WTC11 (cell line): ENCODE results near the gene DPY19L3. TPM values are rescaled to one million over a fixed set of nuclear protein-coding genes. Genes with fewer than 3 reads are reported as not detected.

Source experiments
- ATAC-seq: fragments of 200-7000 bp; cut with Tn5 transposase; 2 replicates; pipeline ENCODE4 v1.10.0; 2021; ENCODE audit warnings: mild to moderate bottlenecking, moderate library complexity
- CTCF ChIA-PET: fragments of 300-600 bp; sonication (Branson Sonifier 250); formaldehyde crosslinking; loops from one replicate; lab custom pipeline; 2021; ENCODE audit warnings: antibody characterized with exemption; lab: Charles Lee
- POLR2A ChIA-PET: fragments of 350-600 bp; sonication (Branson Sonifier 250); formaldehyde crosslinking; loops from one replicate; lab custom pipeline; 2021; ENCODE audit warnings: antibody characterized with exemption; lab: Charles Lee
- DNase-seq: peaks from one replicate; pipeline ENCODE4 v3.0.0; 2021; ENCODE audit warnings: low spot score
- H3K27ac Mint-ChIP-seq: 2 replicates; pipeline ENCODE4 v1.8.0; 2021; ENCODE audit warnings: mixed read lengths
- H3K27me3 Mint-ChIP-seq: 2 replicates; pipeline ENCODE4 v1.8.0; 2021; ENCODE audit warnings: low read depth, mild to moderate bottlenecking, moderate library complexity, mixed read lengths
- H3K36me3 Mint-ChIP-seq: 2 replicates; pipeline ENCODE4 v1.8.0; 2021; ENCODE audit warnings: mixed read lengths
- H3K4me1 Mint-ChIP-seq: 2 replicates; pipeline ENCODE4 v1.8.0; 2022; ENCODE audit warnings: mixed read lengths
- H3K4me3 Mint-ChIP-seq: 2 replicates; pipeline ENCODE4 v1.8.0; 2021; ENCODE audit warnings: mild to moderate bottlenecking, moderate library complexity, mixed read lengths
- H3K9me3 Mint-ChIP-seq: 2 replicates; pipeline ENCODE4 v1.8.0; 2021; ENCODE audit warnings: mixed read lengths
- EMX1 ChIP-seq: fragments of 250-450 bp; sonication (Bioruptor Pico); IDR thresholded peaks from 2 replicates; pipeline ENCODE4 v1.8.0; 2021; ENCODE audit warnings: mild to moderate bottlenecking
- ETV6 ChIP-seq: sonication (generic); formaldehyde crosslinking; IDR thresholded peaks from 2 replicates; pipeline ENCODE4 v1.8.1; 2022; ENCODE audit warnings: mild to moderate bottlenecking, missing genetic modification reagents
- JAZF1 ChIP-seq: fragments of 250-450 bp; sonication (Bioruptor Pico); IDR thresholded peaks from 2 replicates; pipeline ENCODE4 v1.9.0; 2021; ENCODE audit warnings: moderate library complexity, mild to moderate bottlenecking, inconsistent platforms
- JUN ChIP-seq: sonication (generic); formaldehyde crosslinking; IDR thresholded peaks from 2 replicates; pipeline ENCODE4 v1.8.0; 2023; ENCODE audit warnings: mild to moderate bottlenecking, missing genetic modification reagents
- PRRX2 ChIP-seq: fragments of 250-450 bp; sonication (Bioruptor Pico); IDR thresholded peaks from 2 replicates; pipeline ENCODE4 v1.8.0; 2021; ENCODE audit warnings: mild to moderate bottlenecking
- RORB ChIP-seq: fragments of 250-450 bp; sonication (Bioruptor Pico); IDR thresholded peaks from 2 replicates; pipeline ENCODE4 v1.9.0; 2021; ENCODE audit warnings: mild to moderate bottlenecking
- SMAD3 ChIP-seq: sonication (generic); formaldehyde crosslinking; IDR thresholded peaks from 2 replicates; pipeline ENCODE4 v1.8.0; 2022; ENCODE audit warnings: missing genetic modification reagents, mild to moderate bottlenecking, borderline replicate concordance
- SMAD4 ChIP-seq: sonication (generic); formaldehyde crosslinking; IDR thresholded peaks from 2 replicates; pipeline ENCODE4 v1.8.0; 2022; ENCODE audit warnings: mild to moderate bottlenecking, missing genetic modification reagents
- TCF7 ChIP-seq: sonication (generic); formaldehyde crosslinking; IDR thresholded peaks from 2 replicates; pipeline ENCODE4 v1.8.0; 2022; ENCODE audit warnings: mild to moderate bottlenecking, low read depth, missing genetic modification reagents, moderate library complexity
- TEAD1 ChIP-seq: sonication (generic); formaldehyde crosslinking; IDR thresholded peaks from 2 replicates; pipeline ENCODE4 v1.8.0; 2022; ENCODE audit warnings: mild to moderate bottlenecking, missing genetic modification reagents
- TEAD4 ChIP-seq: sonication (generic); formaldehyde crosslinking; IDR thresholded peaks from 2 replicates; pipeline ENCODE4 v1.8.0; 2022; ENCODE audit warnings: mild to moderate bottlenecking, missing genetic modification reagents
- TP53 ChIP-seq: sonication (generic); formaldehyde crosslinking; IDR thresholded peaks from 2 replicates; pipeline ENCODE4 v1.8.1; 2023; ENCODE audit warnings: mild to moderate bottlenecking, missing genetic modification reagents
- ZNF219 ChIP-seq: sonication (generic); formaldehyde crosslinking; IDR thresholded peaks from 2 replicates; pipeline ENCODE4 v1.8.0; 2023; ENCODE audit warnings: missing genetic modification reagents, mild to moderate bottlenecking, borderline replicate concordance
- ZNF263 ChIP-seq: sonication (generic); formaldehyde crosslinking; IDR thresholded peaks from 2 replicates; pipeline ENCODE4 v1.8.1; 2022; ENCODE audit warnings: low read depth, mild to moderate bottlenecking, moderate library complexity, missing genetic modification reagents
- ZNF317 ChIP-seq: sonication (generic); formaldehyde crosslinking; IDR thresholded peaks from 2 replicates; pipeline ENCODE4 v1.8.1; 2023; ENCODE audit warnings: low read depth, mild to moderate bottlenecking, moderate library complexity, missing genetic modification reagents, borderline replicate concordance
- total RNA-seq: library from RNA; stranded (reverse); gene quantifications from 3 replicates; pipeline ENCODE4 v1.2.3, GENCODE V29; 2021
- TF ChIP-seq, protein P1 (sequence below): fragments of 250-450 bp; sonication (Bioruptor Pico); IDR thresholded peaks from 2 replicates; pipeline ENCODE4 v1.9.0; 2021; ENCODE audit warnings: moderate library complexity, mild to moderate bottlenecking, inconsistent platforms, borderline replicate concordance
- TF ChIP-seq, protein P2 (sequence below): sonication (generic); formaldehyde crosslinking; IDR thresholded peaks from 2 replicates; pipeline ENCODE4 v1.8.1; 2023; ENCODE audit warnings: mild to moderate bottlenecking, missing genetic modification reagents, moderate library complexity
- TF ChIP-seq, protein P3 (sequence below): fragments of 250-450 bp; sonication (Bioruptor Pico); IDR thresholded peaks from 2 replicates; pipeline ENCODE4 v1.9.0; 2021; ENCODE audit warnings: mild to moderate bottlenecking, borderline replicate concordance
- TF ChIP-seq, protein P4 (sequence below): sonication (generic); formaldehyde crosslinking; IDR thresholded peaks from 2 replicates; pipeline ENCODE4 v1.8.0; 2023; ENCODE audit warnings: mild to moderate bottlenecking, missing genetic modification reagents
- TF ChIP-seq, protein P5 (sequence below): sonication (generic); formaldehyde crosslinking; IDR thresholded peaks from 2 replicates; pipeline ENCODE4 v1.8.1; 2023; ENCODE audit warnings: mild to moderate bottlenecking, missing genetic modification reagents
- TF ChIP-seq, protein P6 (sequence below): sonication (generic); formaldehyde crosslinking; conservative IDR thresholded peaks from 2 replicates; pipeline ENCODE4 v1.8.1; 2023; ENCODE audit warnings: mild to moderate bottlenecking, low read depth, missing genetic modification reagents, moderate library complexity
- TF ChIP-seq, protein P7 (sequence below): sonication (generic); formaldehyde crosslinking; IDR thresholded peaks from 2 replicates; pipeline ENCODE4 v1.8.1; 2023; ENCODE audit warnings: mild to moderate bottlenecking, moderate library complexity, missing genetic modification reagents

The DPY19L3 gene
- total RNA-seq, 1 experiment from 2014 or later = 73.2 TPM

DNA sequence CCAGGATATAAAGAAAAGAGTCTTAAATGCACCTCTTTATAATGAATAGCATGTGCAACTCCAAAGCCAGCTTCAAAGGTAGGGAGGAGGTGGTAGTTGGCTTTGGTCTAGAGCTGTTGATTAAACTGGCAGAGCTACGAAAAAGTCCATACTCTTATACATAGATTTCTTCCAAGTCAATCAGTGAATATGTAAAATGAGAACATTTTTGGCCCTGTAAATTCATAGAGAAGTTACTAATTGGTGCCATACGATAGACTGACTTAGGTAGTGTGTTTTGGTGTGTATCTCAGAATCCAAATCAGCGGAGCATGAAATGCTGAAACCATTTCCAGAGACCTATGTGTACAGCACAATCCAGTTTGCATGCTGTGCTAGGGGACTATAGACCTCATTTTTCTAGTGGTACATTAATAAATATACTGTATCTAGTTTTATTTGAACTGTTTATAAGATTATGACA, 17.1 kb upstream of the DPY19L3 start (continued):
- TF ChIP-seq RORB (CRISPR knock-in tag) (no peak), PRRX2 (no peak), ZNF219 (CRISPR knock-in tag) (no peak), SMAD4 (no peak), EMX1 (CRISPR knock-in tag) (no peak), JUN (CRISPR knock-in tag) (no peak), ETV6 (no peak), TCF7 (CRISPR knock-in tag) (no peak), JAZF1 (CRISPR knock-in tag) (no peak), TEAD4 (CRISPR knock-in tag) (no peak)
- TF ChIP-seq, protein P1, sequence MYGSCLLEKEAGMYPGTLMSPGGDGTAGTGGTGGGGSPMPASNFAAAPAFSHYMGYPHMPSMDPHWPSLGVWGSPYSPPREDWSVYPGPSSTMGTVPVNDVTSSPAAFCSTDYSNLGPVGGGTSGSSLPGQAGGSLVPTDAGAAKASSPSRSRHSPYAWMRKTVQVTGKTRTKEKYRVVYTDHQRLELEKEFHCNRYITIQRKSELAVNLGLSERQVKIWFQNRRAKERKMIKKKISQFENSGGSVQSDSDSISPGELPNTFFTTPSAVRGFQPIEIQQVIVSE (CRISPR knock-in tag) = no peak
- TF ChIP-seq, protein P2, sequence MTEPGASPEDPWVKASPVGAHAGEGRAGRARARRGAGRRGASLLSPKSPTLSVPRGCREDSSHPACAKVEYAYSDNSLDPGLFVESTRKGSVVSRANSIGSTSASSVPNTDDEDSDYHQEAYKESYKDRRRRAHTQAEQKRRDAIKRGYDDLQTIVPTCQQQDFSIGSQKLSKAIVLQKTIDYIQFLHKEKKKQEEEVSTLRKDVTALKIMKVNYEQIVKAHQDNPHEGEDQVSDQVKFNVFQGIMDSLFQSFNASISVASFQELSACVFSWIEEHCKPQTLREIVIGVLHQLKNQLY (CRISPR knock-in tag) = no peak
- TF ChIP-seq, protein P3, sequence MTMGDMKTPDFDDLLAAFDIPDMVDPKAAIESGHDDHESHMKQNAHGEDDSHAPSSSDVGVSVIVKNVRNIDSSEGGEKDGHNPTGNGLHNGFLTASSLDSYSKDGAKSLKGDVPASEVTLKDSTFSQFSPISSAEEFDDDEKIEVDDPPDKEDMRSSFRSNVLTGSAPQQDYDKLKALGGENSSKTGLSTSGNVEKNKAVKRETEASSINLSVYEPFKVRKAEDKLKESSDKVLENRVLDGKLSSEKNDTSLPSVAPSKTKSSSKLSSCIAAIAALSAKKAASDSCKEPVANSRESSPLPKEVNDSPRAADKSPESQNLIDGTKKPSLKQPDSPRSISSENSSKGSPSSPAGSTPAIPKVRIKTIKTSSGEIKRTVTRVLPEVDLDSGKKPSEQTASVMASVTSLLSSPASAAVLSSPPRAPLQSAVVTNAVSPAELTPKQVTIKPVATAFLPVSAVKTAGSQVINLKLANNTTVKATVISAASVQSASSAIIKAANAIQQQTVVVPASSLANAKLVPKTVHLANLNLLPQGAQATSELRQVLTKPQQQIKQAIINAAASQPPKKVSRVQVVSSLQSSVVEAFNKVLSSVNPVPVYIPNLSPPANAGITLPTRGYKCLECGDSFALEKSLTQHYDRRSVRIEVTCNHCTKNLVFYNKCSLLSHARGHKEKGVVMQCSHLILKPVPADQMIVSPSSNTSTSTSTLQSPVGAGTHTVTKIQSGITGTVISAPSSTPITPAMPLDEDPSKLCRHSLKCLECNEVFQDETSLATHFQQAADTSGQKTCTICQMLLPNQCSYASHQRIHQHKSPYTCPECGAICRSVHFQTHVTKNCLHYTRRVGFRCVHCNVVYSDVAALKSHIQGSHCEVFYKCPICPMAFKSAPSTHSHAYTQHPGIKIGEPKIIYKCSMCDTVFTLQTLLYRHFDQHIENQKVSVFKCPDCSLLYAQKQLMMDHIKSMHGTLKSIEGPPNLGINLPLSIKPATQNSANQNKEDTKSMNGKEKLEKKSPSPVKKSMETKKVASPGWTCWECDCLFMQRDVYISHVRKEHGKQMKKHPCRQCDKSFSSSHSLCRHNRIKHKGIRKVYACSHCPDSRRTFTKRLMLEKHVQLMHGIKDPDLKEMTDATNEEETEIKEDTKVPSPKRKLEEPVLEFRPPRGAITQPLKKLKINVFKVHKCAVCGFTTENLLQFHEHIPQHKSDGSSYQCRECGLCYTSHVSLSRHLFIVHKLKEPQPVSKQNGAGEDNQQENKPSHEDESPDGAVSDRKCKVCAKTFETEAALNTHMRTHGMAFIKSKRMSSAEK = no peak

DNA sequence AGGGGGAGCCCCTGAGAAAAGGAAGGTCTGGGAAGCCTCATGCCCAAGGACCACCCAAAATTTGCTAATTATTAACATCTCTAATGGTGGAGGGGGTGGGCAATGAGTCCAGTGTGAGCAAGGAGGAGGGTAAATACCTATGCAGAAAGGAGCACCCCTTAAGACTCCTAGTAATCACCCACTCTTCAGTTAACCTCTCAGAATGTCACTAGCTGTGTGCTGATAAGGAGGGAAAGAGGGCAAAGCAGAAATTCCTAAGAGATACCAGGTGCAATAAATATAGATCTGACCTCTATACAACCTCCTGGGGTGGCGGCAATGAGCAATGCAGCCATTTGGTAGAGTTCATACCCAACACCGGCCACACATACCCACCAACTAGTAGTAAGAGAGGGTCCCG, 12.7 kb upstream of the DPY19L3 start:
- Mint-ChIP-seq H3K36me3 (no peaks in the 10 kb centered on the region), H3K9me3 (no peaks in the 10 kb centered on the region), H3K4me1 (no peaks in the 10 kb centered on the region), H3K27me3 (no peaks in the 10 kb centered on the region), H3K27ac (peak overlapping the region; percentile 68; the same call in 1 of the 2 replicates), H3K4me3 (no peak overlapping the region)
- ChIA-PET CTCF (interaction anchor here (0.6 kb wide), 1 partner anchor 78 kb away, joined by 6 read pairs; no protein-coding TSS in a partner anchor), POLR2A (interaction anchor here (1.2 kb wide), 1 partner anchor 13 kb away, joined by 6 read pairs; the partner anchor contains the start of gene DPY19L3)
- ATAC-seq (no peak), DNase-seq (no peak)
- TF ChIP-seq, protein P4, sequence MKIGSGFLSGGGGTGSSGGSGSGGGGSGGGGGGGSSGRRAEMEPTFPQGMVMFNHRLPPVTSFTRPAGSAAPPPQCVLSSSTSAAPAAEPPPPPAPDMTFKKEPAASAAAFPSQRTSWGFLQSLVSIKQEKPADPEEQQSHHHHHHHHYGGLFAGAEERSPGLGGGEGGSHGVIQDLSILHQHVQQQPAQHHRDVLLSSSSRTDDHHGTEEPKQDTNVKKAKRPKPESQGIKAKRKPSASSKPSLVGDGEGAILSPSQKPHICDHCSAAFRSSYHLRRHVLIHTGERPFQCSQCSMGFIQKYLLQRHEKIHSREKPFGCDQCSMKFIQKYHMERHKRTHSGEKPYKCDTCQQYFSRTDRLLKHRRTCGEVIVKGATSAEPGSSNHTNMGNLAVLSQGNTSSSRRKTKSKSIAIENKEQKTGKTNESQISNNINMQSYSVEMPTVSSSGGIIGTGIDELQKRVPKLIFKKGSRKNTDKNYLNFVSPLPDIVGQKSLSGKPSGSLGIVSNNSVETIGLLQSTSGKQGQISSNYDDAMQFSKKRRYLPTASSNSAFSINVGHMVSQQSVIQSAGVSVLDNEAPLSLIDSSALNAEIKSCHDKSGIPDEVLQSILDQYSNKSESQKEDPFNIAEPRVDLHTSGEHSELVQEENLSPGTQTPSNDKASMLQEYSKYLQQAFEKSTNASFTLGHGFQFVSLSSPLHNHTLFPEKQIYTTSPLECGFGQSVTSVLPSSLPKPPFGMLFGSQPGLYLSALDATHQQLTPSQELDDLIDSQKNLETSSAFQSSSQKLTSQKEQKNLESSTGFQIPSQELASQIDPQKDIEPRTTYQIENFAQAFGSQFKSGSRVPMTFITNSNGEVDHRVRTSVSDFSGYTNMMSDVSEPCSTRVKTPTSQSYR = no peak
- TF ChIP-seq, protein P5, sequence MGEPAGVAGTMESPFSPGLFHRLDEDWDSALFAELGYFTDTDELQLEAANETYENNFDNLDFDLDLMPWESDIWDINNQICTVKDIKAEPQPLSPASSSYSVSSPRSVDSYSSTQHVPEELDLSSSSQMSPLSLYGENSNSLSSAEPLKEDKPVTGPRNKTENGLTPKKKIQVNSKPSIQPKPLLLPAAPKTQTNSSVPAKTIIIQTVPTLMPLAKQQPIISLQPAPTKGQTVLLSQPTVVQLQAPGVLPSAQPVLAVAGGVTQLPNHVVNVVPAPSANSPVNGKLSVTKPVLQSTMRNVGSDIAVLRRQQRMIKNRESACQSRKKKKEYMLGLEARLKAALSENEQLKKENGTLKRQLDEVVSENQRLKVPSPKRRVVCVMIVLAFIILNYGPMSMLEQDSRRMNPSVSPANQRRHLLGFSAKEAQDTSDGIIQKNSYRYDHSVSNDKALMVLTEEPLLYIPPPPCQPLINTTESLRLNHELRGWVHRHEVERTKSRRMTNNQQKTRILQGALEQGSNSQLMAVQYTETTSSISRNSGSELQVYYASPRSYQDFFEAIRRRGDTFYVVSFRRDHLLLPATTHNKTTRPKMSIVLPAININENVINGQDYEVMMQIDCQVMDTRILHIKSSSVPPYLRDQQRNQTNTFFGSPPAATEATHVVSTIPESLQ (CRISPR knock-in tag) = no peak
- TF ChIP-seq, protein P6, sequence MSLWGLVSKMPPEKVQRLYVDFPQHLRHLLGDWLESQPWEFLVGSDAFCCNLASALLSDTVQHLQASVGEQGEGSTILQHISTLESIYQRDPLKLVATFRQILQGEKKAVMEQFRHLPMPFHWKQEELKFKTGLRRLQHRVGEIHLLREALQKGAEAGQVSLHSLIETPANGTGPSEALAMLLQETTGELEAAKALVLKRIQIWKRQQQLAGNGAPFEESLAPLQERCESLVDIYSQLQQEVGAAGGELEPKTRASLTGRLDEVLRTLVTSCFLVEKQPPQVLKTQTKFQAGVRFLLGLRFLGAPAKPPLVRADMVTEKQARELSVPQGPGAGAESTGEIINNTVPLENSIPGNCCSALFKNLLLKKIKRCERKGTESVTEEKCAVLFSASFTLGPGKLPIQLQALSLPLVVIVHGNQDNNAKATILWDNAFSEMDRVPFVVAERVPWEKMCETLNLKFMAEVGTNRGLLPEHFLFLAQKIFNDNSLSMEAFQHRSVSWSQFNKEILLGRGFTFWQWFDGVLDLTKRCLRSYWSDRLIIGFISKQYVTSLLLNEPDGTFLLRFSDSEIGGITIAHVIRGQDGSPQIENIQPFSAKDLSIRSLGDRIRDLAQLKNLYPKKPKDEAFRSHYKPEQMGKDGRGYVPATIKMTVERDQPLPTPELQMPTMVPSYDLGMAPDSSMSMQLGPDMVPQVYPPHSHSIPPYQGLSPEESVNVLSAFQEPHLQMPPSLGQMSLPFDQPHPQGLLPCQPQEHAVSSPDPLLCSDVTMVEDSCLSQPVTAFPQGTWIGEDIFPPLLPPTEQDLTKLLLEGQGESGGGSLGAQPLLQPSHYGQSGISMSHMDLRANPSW (CRISPR knock-in tag) = no peak
- TF ChIP-seq SMAD3 (no peak), RORB (CRISPR knock-in tag) (no peak), JUN (CRISPR knock-in tag) (no peak), TP53 (no peak), ZNF263 (no peak), TEAD1 (CRISPR knock-in tag) (no peak), SMAD4 (no peak), ZNF317 (CRISPR knock-in tag) (no peak)
- TF ChIP-seq, protein P7, sequence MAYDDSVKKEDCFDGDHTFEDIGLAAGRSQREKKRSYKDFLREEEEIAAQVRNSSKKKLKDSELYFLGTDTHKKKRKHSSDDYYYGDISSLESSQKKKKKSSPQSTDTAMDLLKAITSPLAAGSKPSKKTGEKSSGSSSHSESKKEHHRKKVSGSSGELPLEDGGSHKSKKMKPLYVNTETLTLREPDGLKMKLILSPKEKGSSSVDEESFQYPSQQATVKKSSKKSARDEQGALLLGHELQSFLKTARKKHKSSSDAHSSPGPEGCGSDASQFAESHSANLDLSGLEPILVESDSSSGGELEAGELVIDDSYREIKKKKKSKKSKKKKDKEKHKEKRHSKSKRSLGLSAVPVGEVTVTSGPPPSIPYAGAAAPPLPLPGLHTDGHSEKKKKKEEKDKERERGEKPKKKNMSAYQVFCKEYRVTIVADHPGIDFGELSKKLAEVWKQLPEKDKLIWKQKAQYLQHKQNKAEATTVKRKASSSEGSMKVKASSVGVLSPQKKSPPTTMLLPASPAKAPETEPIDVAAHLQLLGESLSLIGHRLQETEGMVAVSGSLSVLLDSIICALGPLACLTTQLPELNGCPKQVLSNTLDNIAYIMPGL = no peak
